ENCODE results near the gene THSD7B.

THSD7B gene

GRCh38 chr2:137005210-137005609, 239.9 kb downstream of the THSD7B start:
- Histone ChIP-seq H3K9ac (ENCODE audit: low read depth, low read length) (no peak overlapping the region), H3K4me3 (ENCODE audit: low read length) (no peak overlapping the region), H3K4me1 (ENCODE audit: control insufficient read depth, insufficient read depth, low read length) (no peaks in the 10 kb centered on the region), H3K4me2 (ENCODE audit: low read length) (no peak overlapping the region), H3K9me3 (replicated peaks; ENCODE audit: low read length) (no peaks in the 10 kb centered on the region), H3K27me3 (ENCODE audit: control insufficient read depth, insufficient read depth, low read length) (no peaks in the 10 kb centered on the region), H3K36me3 (ENCODE audit: insufficient read depth, low read length) (no peaks in the 10 kb centered on the region)

- no peak overlapping the region for H3K9ac ChIP-seq (ENCODE audit: low read depth, low read length)
- H3K27me3 ChIP-seq (ENCODE audit: control insufficient read depth, insufficient read depth, low read length), result no peaks in the 10 kb centered on the region
- no peaks in the 10 kb centered on the region for H3K9me3 ChIP-seq (replicated peaks; ENCODE audit: low read length)
- no peak overlapping the region for H3K4me3 ChIP-seq (ENCODE audit: low read length)
- no peaks in the 10 kb centered on the region for H3K36me3 ChIP-seq (ENCODE audit: insufficient read depth, low read length)
- no peak overlapping the region for H3K4me2 ChIP-seq (ENCODE audit: low read length)
- H3K4me1 ChIP-seq (ENCODE audit: control insufficient read depth, insufficient read depth, low read length), result no peaks in the 10 kb centered on the region
Measured at GRCh38 chr2:137007938-137008337, 242.6 kb downstream of the THSD7B start.

- no peak overlapping the region for H3K9ac ChIP-seq (ENCODE audit: low read depth, low read length)
Measured at GRCh38 chr2:137009953-137010352, 244.6 kb downstream of the THSD7B start.

GRCh38 chr2:137020452-137021196, 255.3 kb downstream of the THSD7B start:
- H3K4me1 ChIP-seq (ENCODE audit: control insufficient read depth, insufficient read depth, low read length), result no peaks in the 10 kb centered on the region
- H3K27me3 ChIP-seq (ENCODE audit: control insufficient read depth, insufficient read depth, low read length), result no peaks in the 10 kb centered on the region
- no peak overlapping the region for H3K9ac ChIP-seq (ENCODE audit: low read depth, low read length)
- H3K4me3 ChIP-seq (ENCODE audit: low read length), result no peak overlapping the region
- no peak overlapping the region for H3K4me2 ChIP-seq (ENCODE audit: low read length)
- H3K36me3 ChIP-seq (ENCODE audit: insufficient read depth, low read length), result no peaks in the 10 kb centered on the region
- H3K9me3 ChIP-seq (replicated peaks; ENCODE audit: low read length), result no peaks in the 10 kb centered on the region

More at GRCh38 chr2:137009953-137010352, 244.6 kb downstream of the THSD7B start:
- H3K27me3 ChIP-seq (ENCODE audit: control insufficient read depth, insufficient read depth, low read length), result no peaks in the 10 kb centered on the region
- no peak overlapping the region for H3K4me2 ChIP-seq (ENCODE audit: low read length)
- H3K4me1 ChIP-seq (ENCODE audit: control insufficient read depth, insufficient read depth, low read length), result no peaks in the 10 kb centered on the region
- no peaks in the 10 kb centered on the region for H3K36me3 ChIP-seq (ENCODE audit: insufficient read depth, low read length)
- no peaks in the 10 kb centered on the region for H3K9me3 ChIP-seq (replicated peaks; ENCODE audit: low read length)
- no peak overlapping the region for H3K4me3 ChIP-seq (ENCODE audit: low read length)

- Histone ChIP-seq H3K4me3 (ENCODE audit: low read length) (no peak overlapping the region), H3K4me2 (ENCODE audit: low read length) (no peak overlapping the region), H3K36me3 (ENCODE audit: insufficient read depth, low read length) (no peaks in the 10 kb centered on the region), H3K9me3 (replicated peaks; ENCODE audit: low read length) (no peaks in the 10 kb centered on the region), H3K27me3 (ENCODE audit: control insufficient read depth, insufficient read depth, low read length) (no peaks in the 10 kb centered on the region), H3K9ac (ENCODE audit: low read depth, low read length) (no peak overlapping the region), H3K4me1 (ENCODE audit: control insufficient read depth, insufficient read depth, low read length) (no peaks in the 10 kb centered on the region)
Measured at GRCh38 chr2:137021763-137022162, 256.4 kb downstream of the THSD7B start.

- no peaks in the 10 kb centered on the region for H3K4me1 ChIP-seq (ENCODE audit: control insufficient read depth, insufficient read depth, low read length)
- H3K4me3 ChIP-seq (ENCODE audit: low read length), result no peak overlapping the region
- no peak overlapping the region for H3K4me2 ChIP-seq (ENCODE audit: low read length)
- no peak overlapping the region for H3K9ac ChIP-seq (ENCODE audit: low read depth, low read length)
- no peaks in the 10 kb centered on the region for H3K9me3 ChIP-seq (replicated peaks; ENCODE audit: low read length)
- H3K27me3 ChIP-seq (ENCODE audit: control insufficient read depth, insufficient read depth, low read length), result no peaks in the 10 kb centered on the region
- no peaks in the 10 kb centered on the region for H3K36me3 ChIP-seq (ENCODE audit: insufficient read depth, low read length)
Measured at GRCh38 chr2:137023205-137023604, 257.9 kb downstream of the THSD7B start.

- Histone ChIP-seq H3K36me3 (ENCODE audit: insufficient read depth, low read length) (no peaks in the 10 kb centered on the region), H3K9me3 (replicated peaks; ENCODE audit: low read length) (no peaks in the 10 kb centered on the region), H3K4me3 (ENCODE audit: low read length) (no peak overlapping the region), H3K27me3 (ENCODE audit: control insufficient read depth, insufficient read depth, low read length) (no peaks in the 10 kb centered on the region), H3K9ac (ENCODE audit: low read depth, low read length) (no peak overlapping the region), H3K4me2 (ENCODE audit: low read length) (no peak overlapping the region), H3K4me1 (ENCODE audit: control insufficient read depth, insufficient read depth, low read length) (no peaks in the 10 kb centered on the region)
Measured at GRCh38 chr2:137031731-137032130, 266.4 kb downstream of the THSD7B start.

- no peaks in the 10 kb centered on the region for H3K27me3 ChIP-seq (ENCODE audit: control insufficient read depth, insufficient read depth, low read length)
- H3K4me3 ChIP-seq (ENCODE audit: low read length), result no peak overlapping the region
- H3K4me1 ChIP-seq (ENCODE audit: control insufficient read depth, insufficient read depth, low read length), result no peaks in the 10 kb centered on the region
- no peaks in the 10 kb centered on the region for H3K36me3 ChIP-seq (ENCODE audit: insufficient read depth, low read length)
- H3K9me3 ChIP-seq (replicated peaks; ENCODE audit: low read length), result no peaks in the 10 kb centered on the region
- no peak overlapping the region for H3K4me2 ChIP-seq (ENCODE audit: low read length)
- no peak overlapping the region for H3K9ac ChIP-seq (ENCODE audit: low read depth, low read length)
Measured at GRCh38 chr2:137036619-137037018, 271.3 kb downstream of the THSD7B start.

- Histone ChIP-seq H3K4me1 (ENCODE audit: control insufficient read depth, insufficient read depth, low read length) (no peaks in the 10 kb centered on the region), H3K4me3 (ENCODE audit: low read length) (no peak overlapping the region), H3K4me2 (ENCODE audit: low read length) (no peak overlapping the region), H3K9me3 (replicated peaks; ENCODE audit: low read length) (no peaks in the 10 kb centered on the region), H3K9ac (ENCODE audit: low read depth, low read length) (no peak overlapping the region), H3K27me3 (ENCODE audit: control insufficient read depth, insufficient read depth, low read length) (no peaks in the 10 kb centered on the region), H3K36me3 (ENCODE audit: insufficient read depth, low read length) (no peaks in the 10 kb centered on the region)
Measured at GRCh38 chr2:137039482-137040152, 274.3 kb downstream of the THSD7B start.

GRCh38 chr2:137047369-137047768, 282.0 kb downstream of the THSD7B start:
- Histone ChIP-seq H3K4me2 (ENCODE audit: low read length) (no peak overlapping the region), H3K9me3 (replicated peaks; ENCODE audit: low read length) (no peaks in the 10 kb centered on the region), H3K36me3 (ENCODE audit: insufficient read depth, low read length) (no peaks in the 10 kb centered on the region)

GRCh38 chr2:137048455-137048854, 283.1 kb downstream of the THSD7B start:
- no peak overlapping the region for H3K4me3 ChIP-seq (ENCODE audit: low read length)
- H3K27me3 ChIP-seq (ENCODE audit: control insufficient read depth, insufficient read depth, low read length), result no peaks in the 10 kb centered on the region
- H3K36me3 ChIP-seq (ENCODE audit: insufficient read depth, low read length), result no peaks in the 10 kb centered on the region
- H3K4me1 ChIP-seq (ENCODE audit: control insufficient read depth, insufficient read depth, low read length), result no peaks in the 10 kb centered on the region
- no peaks in the 10 kb centered on the region for H3K9me3 ChIP-seq (replicated peaks; ENCODE audit: low read length)
- no peak overlapping the region for H3K4me2 ChIP-seq (ENCODE audit: low read length)
- H3K9ac ChIP-seq (ENCODE audit: low read depth, low read length), result no peak overlapping the region

More at GRCh38 chr2:137047369-137047768, 282.0 kb downstream of the THSD7B start:
- H3K4me1 ChIP-seq (ENCODE audit: control insufficient read depth, insufficient read depth, low read length), result no peaks in the 10 kb centered on the region
- no peak overlapping the region for H3K4me3 ChIP-seq (ENCODE audit: low read length)
- H3K9ac ChIP-seq (ENCODE audit: low read depth, low read length), result no peak overlapping the region
- no peaks in the 10 kb centered on the region for H3K27me3 ChIP-seq (ENCODE audit: control insufficient read depth, insufficient read depth, low read length)

GRCh38 chr2:137049518-137049917, 284.2 kb downstream of the THSD7B start:
- no peaks in the 10 kb centered on the region for H3K4me1 ChIP-seq (ENCODE audit: control insufficient read depth, insufficient read depth, low read length)
- H3K36me3 ChIP-seq (ENCODE audit: insufficient read depth, low read length), result no peaks in the 10 kb centered on the region
- no peak overlapping the region for H3K9ac ChIP-seq (ENCODE audit: low read depth, low read length)
- no peak overlapping the region for H3K4me3 ChIP-seq (ENCODE audit: low read length)
- H3K27me3 ChIP-seq (ENCODE audit: control insufficient read depth, insufficient read depth, low read length), result no peaks in the 10 kb centered on the region
- H3K9me3 ChIP-seq (replicated peaks; ENCODE audit: low read length), result no peaks in the 10 kb centered on the region
- no peak overlapping the region for H3K4me2 ChIP-seq (ENCODE audit: low read length)
